Vagina (tissue), 2 donors: Measurements from ENCODE around the gene RAB11FIP3. TPM values are rescaled to one million over a fixed set of nuclear protein-coding genes. Genes with fewer than 3 reads are reported as not detected.

Experiments used
- DNase-seq, 2 donors: peaks; one replicate each; pipeline ENCODE4 v3.0.0-alpha.2; 2017; ENCODE audit errors: extremely low spot score in 2 of 2
- H3K27ac ChIP-seq: fragments of 200-600 bp; sonication (generic); one replicate; pipeline ENCODE4 v1.5.1; 2019
- H3K27me3 ChIP-seq: fragments of 200-600 bp; sonication (generic); one replicate; pipeline ENCODE4 v1.5.1; 2019
- H3K36me3 ChIP-seq, 2 donors: fragments of 200-600 bp; sonication (generic); one replicate each; pipeline ENCODE4 v1.5.1; 2017 to 2019
- H3K4me1 ChIP-seq: fragments of 200-600 bp; sonication (generic); one replicate; pipeline ENCODE4 v1.5.1; 2019
- H3K4me3 ChIP-seq, 2 donors: fragments of 200-600 bp; sonication (generic); 1 replicate in 1 of 2; 2 replicates in 1 of 2; pipeline ENCODE4 v1.5.1; 2016 to 2019
- H3K9me3 ChIP-seq: fragments of 200-600 bp; sonication (generic); one replicate; pipeline ENCODE4 v1.5.1; 2019
- POLR2A ChIP-seq, 2 donors: fragments of 450-650 bp; IDR thresholded peaks; one replicate each; pipeline ENCODE4 v1.6.1; 2017; ENCODE audit warnings: antibody characterized with exemption in 2 of 2, mild to moderate bottlenecking in 2 of 2, moderate library complexity in 2 of 2
- POLR2AphosphoS5 ChIP-seq, 2 donors: sonication (generic); formaldehyde crosslinking; IDR thresholded peaks; one replicate each; pipeline ENCODE4 v1.9.0; 2017; ENCODE audit warnings: antibody characterized with exemption in 2 of 2, mild to moderate bottlenecking in 2 of 2, low read depth in 1 of 2; ENCODE audit not compliant: insufficient read depth in 1 of 2
- intact Hi-C: fragments of 100-400 bp; cut with DNase I; formaldehyde crosslinking; loops from one replicate; pipeline ENCODE4 v1.15.1; 2023
- microRNA-seq: library from miRNA; unstranded; fragments of <30 nt; microRNA quantifications from one replicate; pipeline ENCODE4, GENCODE V29; 2017; ENCODE audit warnings: borderline number of aligned reads, borderline replicate concordance
- small RNA-seq: library from RNA; depleted of rRNA; stranded (forward); fragments of <200 nt; gene quantifications from one replicate; pipeline ENCODE3, GENCODE V24; 2016
- total RNA-seq: library from RNA; depleted of rRNA; stranded (reverse); fragments of >200 nt; gene quantifications from one replicate; pipeline ENCODE4 v1.2.3, GENCODE V29; 2016
- TF ChIP-seq, protein P1 (sequence below), 3 experiments: fragments of 450-650 bp in 2 of 3; fragments of 200-600 bp in 1 of 3; sonication (generic) in 1 of 3; IDR thresholded peaks; one replicate each; pipeline ENCODE4 v1.5.1; 2017 to 2019; ENCODE audit warnings: antibody characterized with exemption in 3 of 3, mild to moderate bottlenecking in 2 of 3, moderate library complexity in 2 of 3

RAB11FIP3 gene
- total RNA-seq, 1 donor from 2014 or later = 36.6 TPM

DNA sequence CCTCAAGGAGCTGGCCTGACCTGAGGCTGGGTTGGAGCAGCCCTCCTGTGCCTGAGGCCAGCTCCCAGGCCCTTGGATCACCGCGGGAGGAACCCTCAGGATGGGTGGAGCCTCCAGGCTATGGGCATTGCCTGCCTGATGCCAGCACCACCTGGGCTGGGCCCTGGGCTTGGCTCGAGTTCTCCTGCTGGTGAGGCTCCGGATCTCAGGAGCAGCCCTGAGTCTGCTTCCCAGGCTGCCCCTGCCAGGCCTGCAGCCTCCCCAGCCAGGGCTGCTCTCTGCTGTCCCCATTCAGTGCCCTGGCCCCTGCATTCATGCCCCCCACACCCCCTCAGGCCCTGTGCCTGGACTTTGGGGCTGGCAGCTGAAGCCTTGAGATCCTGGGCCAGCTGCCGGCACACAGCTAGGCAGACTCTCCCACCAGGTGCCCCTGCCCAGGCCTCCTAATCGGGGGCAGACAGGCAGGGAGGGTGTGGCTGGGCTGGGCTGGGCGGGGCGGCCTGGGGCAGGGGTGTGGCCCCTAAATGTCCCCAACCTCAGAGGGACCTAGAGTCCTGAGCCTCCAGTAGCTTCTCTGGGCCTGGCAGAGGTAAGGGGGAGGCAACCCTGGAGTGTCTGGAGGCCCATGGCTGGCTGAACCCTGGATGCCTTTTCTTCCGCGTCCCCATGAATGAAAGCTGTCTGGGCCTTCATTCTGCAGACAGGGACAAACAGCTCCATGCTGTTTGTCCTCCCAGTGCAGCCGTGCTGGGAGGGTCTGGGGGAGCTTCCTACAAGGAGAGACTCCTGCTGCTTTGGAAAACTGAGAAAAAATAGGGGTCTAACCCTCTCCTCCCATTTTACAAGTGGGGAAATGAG, 143.2 kb downstream of the RAB11FIP3 start:
- peak overlapping the region; percentile 80 for H3K27ac ChIP-seq
- no peaks in the 10 kb centered on the region for H3K36me3 ChIP-seq
- no peak for DNase-seq
- H3K9me3 ChIP-seq = no peaks in the 10 kb centered on the region
- no peak for TF ChIP-seq POLR2AphosphoS5 (IDR thresholded peaks at IDR 0.05; ENCODE audit: insufficient read depth in 1 of 2, low read depth in 1 of 2)
- TF ChIP-seq POLR2A (IDR thresholded peaks at IDR 0.05) = no peak
- TF ChIP-seq, protein P1, sequence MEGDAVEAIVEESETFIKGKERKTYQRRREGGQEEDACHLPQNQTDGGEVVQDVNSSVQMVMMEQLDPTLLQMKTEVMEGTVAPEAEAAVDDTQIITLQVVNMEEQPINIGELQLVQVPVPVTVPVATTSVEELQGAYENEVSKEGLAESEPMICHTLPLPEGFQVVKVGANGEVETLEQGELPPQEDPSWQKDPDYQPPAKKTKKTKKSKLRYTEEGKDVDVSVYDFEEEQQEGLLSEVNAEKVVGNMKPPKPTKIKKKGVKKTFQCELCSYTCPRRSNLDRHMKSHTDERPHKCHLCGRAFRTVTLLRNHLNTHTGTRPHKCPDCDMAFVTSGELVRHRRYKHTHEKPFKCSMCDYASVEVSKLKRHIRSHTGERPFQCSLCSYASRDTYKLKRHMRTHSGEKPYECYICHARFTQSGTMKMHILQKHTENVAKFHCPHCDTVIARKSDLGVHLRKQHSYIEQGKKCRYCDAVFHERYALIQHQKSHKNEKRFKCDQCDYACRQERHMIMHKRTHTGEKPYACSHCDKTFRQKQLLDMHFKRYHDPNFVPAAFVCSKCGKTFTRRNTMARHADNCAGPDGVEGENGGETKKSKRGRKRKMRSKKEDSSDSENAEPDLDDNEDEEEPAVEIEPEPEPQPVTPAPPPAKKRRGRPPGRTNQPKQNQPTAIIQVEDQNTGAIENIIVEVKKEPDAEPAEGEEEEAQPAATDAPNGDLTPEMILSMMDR (IDR thresholded peaks at IDR 0.05) = no peak
- peak overlapping the region; percentile 89 to 94 for H3K4me3 ChIP-seq
- H3K27me3 ChIP-seq = no peaks in the 10 kb centered on the region
- H3K4me1 ChIP-seq = peaks cover 50% of the 10 kb centered on the region
- intact Hi-C loops = no loop called here

DNA sequence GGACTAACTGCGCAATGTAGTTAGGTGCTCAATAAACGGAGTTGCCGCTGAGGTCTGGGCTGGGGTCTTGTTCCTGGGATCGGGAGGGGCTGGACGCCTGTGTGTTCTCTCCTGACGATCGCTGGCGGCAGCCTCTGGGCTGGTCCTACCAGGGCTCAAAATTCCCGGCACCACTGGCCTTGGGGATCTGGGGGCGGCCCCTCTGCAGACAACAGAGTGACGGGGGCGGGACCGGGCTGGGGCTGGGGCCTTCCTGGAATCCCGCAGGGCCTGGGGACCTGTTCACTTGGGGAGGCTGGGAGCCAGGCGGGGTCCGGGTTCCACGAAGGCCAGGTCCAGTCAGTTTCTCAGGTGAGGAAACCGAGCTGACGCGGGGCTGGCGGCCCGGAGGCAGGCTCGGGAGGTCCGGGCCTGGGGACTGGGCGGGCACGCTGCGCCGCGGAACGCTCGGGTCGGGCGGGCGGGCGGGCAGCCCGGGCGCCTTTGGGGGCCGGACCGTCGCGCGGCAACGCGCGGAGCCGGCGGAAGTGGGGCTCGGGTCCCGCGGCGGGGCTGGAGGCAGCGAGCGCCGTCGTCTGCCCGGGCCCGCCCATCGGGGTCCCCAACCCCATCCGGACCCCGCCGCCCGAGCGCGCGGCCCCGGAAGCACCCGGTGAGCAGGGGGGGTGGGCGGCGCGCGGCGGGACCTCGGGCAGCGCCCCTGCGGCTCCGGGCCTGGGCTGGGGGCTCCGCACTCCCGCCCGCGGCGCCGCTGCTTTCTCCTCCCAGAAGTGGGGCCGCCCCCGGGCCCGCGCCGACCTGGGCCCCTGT, 144.2 kb downstream of the RAB11FIP3 start, which contains the start of gene PIGQ:
Gene PIGQ (plus strand): TSS at position 524 of the 810 bp plus-strand sequence. CDS start 4,107 bp downstream, outside the sequence.
- H3K4me1 ChIP-seq = peaks cover 50% of the 10 kb centered on the region
- DNase-seq = no peak
- H3K27me3 ChIP-seq = no peaks in the 10 kb centered on the region
- H3K36me3 ChIP-seq = peaks cover 0 to 8% of the 10 kb centered on the region in 2 donors
- H3K9me3 ChIP-seq = no peaks in the 10 kb centered on the region
- peak within 1 kb of the TSS; percentile 89 to 94 for H3K4me3 ChIP-seq
- TF ChIP-seq POLR2AphosphoS5 (IDR thresholded peaks at IDR 0.05; ENCODE audit: insufficient read depth in 1 of 2, low read depth in 1 of 2) (no peak), POLR2A (IDR thresholded peaks at IDR 0.05) (no peak)
- TF ChIP-seq, protein P1 (IDR thresholded peaks at IDR 0.05) = no peak
- peak within 1 kb of the TSS; percentile 80 for H3K27ac ChIP-seq
- intact Hi-C loops = no loop called here

Small RNAs within 50 kb of the gene (microRNA-seq; reads per million reads assigned to microRNA genes)
- 1.9 reads per million for gene MIR3176
- not detected for gene MIR5587

Small RNAs within 50 kb of the gene (small RNA-seq; reads per million reads assigned to genes)
- gene MIR3176 = not detected
- not detected for gene MIR5587
- not detected for gene RF00019
- not detected for gene Z98883.1

Other genes starting within 250 kb of the RAB11FIP3 start
- gene HBA1, start 249.0 kb upstream of the RAB11FIP3 start, total RNA-seq = 523 TPM
- gene HBQ1, start 245.2 kb upstream of the RAB11FIP3 start, total RNA-seq = not detected
- gene LUC7L, start 196.2 kb upstream of the RAB11FIP3 start, total RNA-seq = 79.3 TPM
- 23.3 TPM for gene FAM234A, start 190.8 kb upstream of the RAB11FIP3 start, total RNA-seq
- 5.4 TPM for gene RGS11, start 149.7 kb upstream of the RAB11FIP3 start, total RNA-seq
- gene ARHGDIG, start 145.1 kb upstream of the RAB11FIP3 start, total RNA-seq = not detected
- not detected for gene PDIA2, start 142.5 kb upstream of the RAB11FIP3 start, total RNA-seq
- 16.9 TPM for gene AXIN1, start 72.9 kb upstream of the RAB11FIP3 start, total RNA-seq
- gene MRPL28, start 55.1 kb upstream of the RAB11FIP3 start, total RNA-seq = 96.5 TPM
- 38.3 TPM for gene PGAP6, start 43.7 kb upstream of the RAB11FIP3 start, total RNA-seq
- gene NME4, start 28.4 kb upstream of the RAB11FIP3 start, total RNA-seq = 88.6 TPM
- 17.9 TPM for gene DECR2, start 23.8 kb upstream of the RAB11FIP3 start, total RNA-seq
- 38.3 TPM for gene CAPN15, start 102.1 kb downstream of the RAB11FIP3 start, total RNA-seq
- gene PRR35, start 134.7 kb downstream of the RAB11FIP3 start, total RNA-seq = not detected
- 0.74 TPM for gene NHLRC4, start 141.4 kb downstream of the RAB11FIP3 start, total RNA-seq
- gene PIGQ, start 144.3 kb downstream of the RAB11FIP3 start, total RNA-seq = 26.0 TPM
- 41.3 TPM for gene RAB40C, start 164.4 kb downstream of the RAB11FIP3 start, total RNA-seq
- 3.2 TPM for gene WFIKKN1, start 205.3 kb downstream of the RAB11FIP3 start, total RNA-seq
- gene METTL26, start 210.7 kb downstream of the RAB11FIP3 start, total RNA-seq = 187 TPM
- gene MCRIP2, start 216.2 kb downstream of the RAB11FIP3 start, total RNA-seq = 27.0 TPM
- 34.9 TPM for gene WDR90, start 223.7 kb downstream of the RAB11FIP3 start, total RNA-seq
- gene RHOT2, start 242.5 kb downstream of the RAB11FIP3 start, total RNA-seq = 91.1 TPM